H1 (cell line): ENCODE data around the gene PHGDH. TPM values are rescaled to one million over a fixed set of nuclear protein-coding genes. Genes with fewer than 3 reads are reported as not detected.
A peak's percentile ranks its signal among the peaks of the same experiment; 100 is the strongest.

Experiments
- BACH1 ChIP-seq: IDR thresholded peaks from 2 replicates; pipeline ENCODE4 v1.6.1; 2012; ENCODE audit warnings: low read length, improper control_type of control experiment
- GABPA ChIP-seq: IDR thresholded peaks from 2 replicates; pipeline ENCODE4 v1.6.1; 2011; ENCODE audit warnings: mild to moderate bottlenecking, low read length, moderate library complexity, borderline replicate concordance; ENCODE audit not compliant: insufficient read depth
- JUND ChIP-seq: IDR thresholded peaks from 2 replicates; pipeline ENCODE4 v1.6.1; 2011; ENCODE audit warnings: mild to moderate bottlenecking, improper control_type of control experiment, low read length
- KDM5A ChIP-seq: fragments of 200-600 bp; IDR thresholded peaks from 2 replicates; pipeline ENCODE4 v1.7.1; 2012; ENCODE audit warnings: mild to moderate bottlenecking, low read length, inconsistent platforms, mixed read lengths
- RNF2 ChIP-seq: fragments of 200-900, 300-1000 bp; sonication (generic); IDR thresholded peaks from 2 replicates; pipeline ENCODE4 v1.7.1; 2016; ENCODE audit warnings: borderline replicate concordance, low read depth, mild to moderate bottlenecking, antibody characterized with exemption, low read length; ENCODE audit not compliant: poor library complexity, severe bottlenecking; ENCODE audit errors: missing control alignments
- SIN3A ChIP-seq, 2 experiments: IDR thresholded peaks in 1 of 2; conservative IDR thresholded peaks in 1 of 2; 2 replicates each; pipeline ENCODE4 v1.6.1; 2011 to 2012; ENCODE audit warnings: low read length in 2 of 2, improper control_type of control experiment in 1 of 2, low read depth in 1 of 2, mild to moderate bottlenecking in 1 of 2
- TEAD4 ChIP-seq: IDR thresholded peaks from 2 replicates; pipeline ENCODE4 v1.6.1; 2012; ENCODE audit warnings: low read depth, low read length, inconsistent platforms, mixed read lengths
- polyA plus RNA-seq, 7 experiments: library from polyadenylated mRNA; depleted of rRNA in 3 of 7; stranded (reverse) in 5 of 7; unstranded in 2 of 7; fragments of >200 nt in 5 of 7; fragments of 200-250 nt in 2 of 7; gene quantifications; 1 replicate in 5 of 7; 2 replicates in 1 of 7; 4 replicates in 1 of 7; pipeline versions ENCODE4 v1.2.1 to v1.2.3, GENCODE V29; 2011 to 2013; ENCODE audit warnings: missing spikeins in 2 of 7, mixed read lengths in 2 of 7
- total RNA-seq: library from RNA; stranded (reverse); fragmentation: NEBNext Ultra II Directional; extraction: Animal tissue kit (Norgen Biotek cat#: 25700); gene quantifications from 2 replicates; pipeline ENCODE4 v1.2.1, GENCODE V29; 2021
- TF ChIP-seq, protein P1 (sequence below): fragments of 300-600 bp; sonication (generic); IDR thresholded peaks from 2 replicates; pipeline ENCODE4 v1.7.1; 2012; ENCODE audit warnings: low read length, moderate library complexity, mild to moderate bottlenecking, inconsistent platforms; ENCODE audit not compliant: insufficient replicate concordance

PHGDH gene
- total and polyA plus RNA-seq, 2 of the 8 experiments (the other 6 are each of a cell fraction or from before 2014, with no cell fraction given) = 358 to 687 TPM

DNA sequence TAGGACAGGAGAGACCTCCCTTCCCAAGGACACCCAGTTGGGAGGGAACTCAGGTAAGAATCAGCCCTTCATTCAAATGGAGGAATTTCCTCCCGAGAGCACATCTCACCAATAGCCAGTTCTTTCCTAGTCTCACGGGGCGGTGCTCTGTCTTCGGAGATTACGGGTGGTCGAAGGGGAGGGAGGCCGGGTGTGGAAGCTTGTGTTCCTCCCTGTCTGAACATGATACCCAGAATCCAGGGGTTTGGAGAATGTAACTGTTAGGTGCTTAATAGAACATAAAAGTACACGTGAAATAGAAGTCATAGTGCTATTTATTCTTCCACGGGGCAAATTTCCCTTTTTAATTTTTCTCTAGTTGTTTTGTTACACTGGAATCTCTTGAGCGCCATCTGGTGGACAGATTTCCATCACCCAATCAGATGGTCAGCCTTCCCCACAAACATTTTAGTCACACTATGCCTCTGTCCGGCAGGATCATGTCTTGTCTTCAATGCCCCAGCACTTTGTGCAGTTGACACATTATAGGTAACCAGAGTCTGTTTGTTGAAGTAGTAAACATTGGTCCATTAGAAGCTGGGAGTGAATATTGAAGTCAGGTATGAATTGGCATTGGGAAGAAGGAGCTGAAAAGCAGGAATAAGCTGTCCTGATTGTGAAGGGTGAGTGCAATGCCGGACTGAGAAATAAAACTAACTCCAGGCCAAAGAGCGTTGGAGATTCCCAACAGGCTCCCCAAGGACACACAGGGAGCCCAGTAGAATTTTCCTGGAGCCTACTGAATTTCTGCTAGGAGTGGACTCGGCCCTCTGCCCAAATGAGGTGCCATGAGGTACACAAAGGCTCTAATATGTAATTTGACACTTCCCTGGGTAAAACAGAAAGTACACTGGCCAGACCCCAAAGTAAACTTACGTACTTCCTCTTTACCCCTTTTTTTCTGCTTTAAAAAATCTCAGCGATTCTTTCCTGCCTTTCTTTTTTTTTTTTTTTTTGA is 36.1 kb upstream of the PHGDH start (continued):
- TF ChIP-seq, protein P1, sequence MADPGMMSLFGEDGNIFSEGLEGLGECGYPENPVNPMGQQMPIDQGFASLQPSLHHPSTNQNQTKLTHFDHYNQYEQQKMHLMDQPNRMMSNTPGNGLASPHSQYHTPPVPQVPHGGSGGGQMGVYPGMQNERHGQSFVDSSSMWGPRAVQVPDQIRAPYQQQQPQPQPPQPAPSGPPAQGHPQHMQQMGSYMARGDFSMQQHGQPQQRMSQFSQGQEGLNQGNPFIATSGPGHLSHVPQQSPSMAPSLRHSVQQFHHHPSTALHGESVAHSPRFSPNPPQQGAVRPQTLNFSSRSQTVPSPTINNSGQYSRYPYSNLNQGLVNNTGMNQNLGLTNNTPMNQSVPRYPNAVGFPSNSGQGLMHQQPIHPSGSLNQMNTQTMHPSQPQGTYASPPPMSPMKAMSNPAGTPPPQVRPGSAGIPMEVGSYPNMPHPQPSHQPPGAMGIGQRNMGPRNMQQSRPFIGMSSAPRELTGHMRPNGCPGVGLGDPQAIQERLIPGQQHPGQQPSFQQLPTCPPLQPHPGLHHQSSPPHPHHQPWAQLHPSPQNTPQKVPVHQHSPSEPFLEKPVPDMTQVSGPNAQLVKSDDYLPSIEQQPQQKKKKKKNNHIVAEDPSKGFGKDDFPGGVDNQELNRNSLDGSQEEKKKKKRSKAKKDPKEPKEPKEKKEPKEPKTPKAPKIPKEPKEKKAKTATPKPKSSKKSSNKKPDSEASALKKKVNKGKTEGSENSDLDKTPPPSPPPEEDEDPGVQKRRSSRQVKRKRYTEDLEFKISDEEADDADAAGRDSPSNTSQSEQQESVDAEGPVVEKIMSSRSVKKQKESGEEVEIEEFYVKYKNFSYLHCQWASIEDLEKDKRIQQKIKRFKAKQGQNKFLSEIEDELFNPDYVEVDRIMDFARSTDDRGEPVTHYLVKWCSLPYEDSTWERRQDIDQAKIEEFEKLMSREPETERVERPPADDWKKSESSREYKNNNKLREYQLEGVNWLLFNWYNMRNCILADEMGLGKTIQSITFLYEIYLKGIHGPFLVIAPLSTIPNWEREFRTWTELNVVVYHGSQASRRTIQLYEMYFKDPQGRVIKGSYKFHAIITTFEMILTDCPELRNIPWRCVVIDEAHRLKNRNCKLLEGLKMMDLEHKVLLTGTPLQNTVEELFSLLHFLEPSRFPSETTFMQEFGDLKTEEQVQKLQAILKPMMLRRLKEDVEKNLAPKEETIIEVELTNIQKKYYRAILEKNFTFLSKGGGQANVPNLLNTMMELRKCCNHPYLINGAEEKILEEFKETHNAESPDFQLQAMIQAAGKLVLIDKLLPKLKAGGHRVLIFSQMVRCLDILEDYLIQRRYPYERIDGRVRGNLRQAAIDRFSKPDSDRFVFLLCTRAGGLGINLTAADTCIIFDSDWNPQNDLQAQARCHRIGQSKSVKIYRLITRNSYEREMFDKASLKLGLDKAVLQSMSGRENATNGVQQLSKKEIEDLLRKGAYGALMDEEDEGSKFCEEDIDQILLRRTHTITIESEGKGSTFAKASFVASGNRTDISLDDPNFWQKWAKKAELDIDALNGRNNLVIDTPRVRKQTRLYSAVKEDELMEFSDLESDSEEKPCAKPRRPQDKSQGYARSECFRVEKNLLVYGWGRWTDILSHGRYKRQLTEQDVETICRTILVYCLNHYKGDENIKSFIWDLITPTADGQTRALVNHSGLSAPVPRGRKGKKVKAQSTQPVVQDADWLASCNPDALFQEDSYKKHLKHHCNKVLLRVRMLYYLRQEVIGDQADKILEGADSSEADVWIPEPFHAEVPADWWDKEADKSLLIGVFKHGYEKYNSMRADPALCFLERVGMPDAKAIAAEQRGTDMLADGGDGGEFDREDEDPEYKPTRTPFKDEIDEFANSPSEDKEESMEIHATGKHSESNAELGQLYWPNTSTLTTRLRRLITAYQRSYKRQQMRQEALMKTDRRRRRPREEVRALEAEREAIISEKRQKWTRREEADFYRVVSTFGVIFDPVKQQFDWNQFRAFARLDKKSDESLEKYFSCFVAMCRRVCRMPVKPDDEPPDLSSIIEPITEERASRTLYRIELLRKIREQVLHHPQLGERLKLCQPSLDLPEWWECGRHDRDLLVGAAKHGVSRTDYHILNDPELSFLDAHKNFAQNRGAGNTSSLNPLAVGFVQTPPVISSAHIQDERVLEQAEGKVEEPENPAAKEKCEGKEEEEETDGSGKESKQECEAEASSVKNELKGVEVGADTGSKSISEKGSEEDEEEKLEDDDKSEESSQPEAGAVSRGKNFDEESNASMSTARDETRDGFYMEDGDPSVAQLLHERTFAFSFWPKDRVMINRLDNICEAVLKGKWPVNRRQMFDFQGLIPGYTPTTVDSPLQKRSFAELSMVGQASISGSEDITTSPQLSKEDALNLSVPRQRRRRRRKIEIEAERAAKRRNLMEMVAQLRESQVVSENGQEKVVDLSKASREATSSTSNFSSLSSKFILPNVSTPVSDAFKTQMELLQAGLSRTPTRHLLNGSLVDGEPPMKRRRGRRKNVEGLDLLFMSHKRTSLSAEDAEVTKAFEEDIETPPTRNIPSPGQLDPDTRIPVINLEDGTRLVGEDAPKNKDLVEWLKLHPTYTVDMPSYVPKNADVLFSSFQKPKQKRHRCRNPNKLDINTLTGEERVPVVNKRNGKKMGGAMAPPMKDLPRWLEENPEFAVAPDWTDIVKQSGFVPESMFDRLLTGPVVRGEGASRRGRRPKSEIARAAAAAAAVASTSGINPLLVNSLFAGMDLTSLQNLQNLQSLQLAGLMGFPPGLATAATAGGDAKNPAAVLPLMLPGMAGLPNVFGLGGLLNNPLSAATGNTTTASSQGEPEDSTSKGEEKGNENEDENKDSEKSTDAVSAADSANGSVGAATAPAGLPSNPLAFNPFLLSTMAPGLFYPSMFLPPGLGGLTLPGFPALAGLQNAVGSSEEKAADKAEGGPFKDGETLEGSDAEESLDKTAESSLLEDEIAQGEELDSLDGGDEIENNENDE = no peak
- TF ChIP-seq SIN3A (conservative IDR thresholded peaks at IDR 0.05 in 1 of 2, IDR thresholded peaks at IDR 0.05 in 1 of 2; ENCODE audit: low read depth in 1 of 2, low read length in 2 of 2) (no peak), KDM5A (no peak), GABPA (no peak), TEAD4 (peak; percentile 35; the same call in 1 of the 2 replicates), RNF2 (no peak), JUND (no peak), BACH1 (no peak; the same call in 1 of the 2 replicates)
